AG20443 (cell line): Measurements from ENCODE around the gene COIL.
"Not testable (repeated sequence)": the region's sequence is repeated elsewhere in the genome, so short reads cannot be mapped to it uniquely, and the experiment has no call there.

Source experiments
- DNase-seq: peaks from one replicate; pipeline ENCODE4 v3.0.0; 2012; ENCODE audit warnings: low spot score, mixed read lengths

The COIL gene

GRCh38 chr17:56960596-56961538 lies at the start of gene COIL:
TSS of gene COIL (minus strand) at chr17:56961050. CDS start at chr17:56961019, 31 bp downstream.
- DNase-seq: peak; percentile 96

GRCh38 chr17:57010487-57010886 lies 49.6 kb upstream of the COIL start:
- DNase-seq: no peak

- peak; percentile 70 for DNase-seq
These were observed 49.0 kb upstream of the COIL start for GRCh38 chr17:57009737-57010445.

- no peak for DNase-seq
These were observed 48.1 kb upstream of the COIL start for GRCh38 chr17:57008958-57009357.

GRCh38 chr17:57006040-57006439 lies 45.2 kb upstream of the COIL start:
- no peak for DNase-seq

GRCh38 chr17:57004944-57005579 lies 44.2 kb upstream of the COIL start:
- no peak for DNase-seq

- DNase-seq: no peak
These were observed 42.1 kb upstream of the COIL start for GRCh38 chr17:57002904-57003303.

GRCh38 chr17:57001541-57001940 lies 40.7 kb upstream of the COIL start:
- DNase-seq: no peak

GRCh38 chr17:56997313-56997712 lies 36.5 kb upstream of the COIL start:
- DNase-seq: no peak

- DNase-seq: no peak
These were observed 34.9 kb upstream of the COIL start for GRCh38 chr17:56995766-56996165.

- DNase-seq: peak; percentile 53
These were observed 33.4 kb upstream of the COIL start for GRCh38 chr17:56994009-56994792.

- DNase-seq: no peak
These were observed 31.5 kb upstream of the COIL start for GRCh38 chr17:56992364-56992763.

- no peak for DNase-seq
These were observed 28.2 kb upstream of the COIL start for GRCh38 chr17:56988901-56989572.

- no peak for DNase-seq
These were observed 26.5 kb upstream of the COIL start for GRCh38 chr17:56987283-56987834.

GRCh38 chr17:56985371-56986162 lies 24.7 kb upstream of the COIL start:
- DNase-seq: no peak

- no peak for DNase-seq
These were observed 22.5 kb upstream of the COIL start for GRCh38 chr17:56983366-56983765.

GRCh38 chr17:56982312-56982711 lies 21.5 kb upstream of the COIL start:
- no peak for DNase-seq

GRCh38 chr17:56980526-56980925 lies 19.7 kb upstream of the COIL start:
- not testable (repeated sequence) for DNase-seq

- no peak for DNase-seq
These were observed 18.2 kb upstream of the COIL start for GRCh38 chr17:56979091-56979480.

- peak; percentile 24 for DNase-seq
These were observed 17.7 kb upstream of the COIL start for GRCh38 chr17:56978441-56979090.
